HG02885 (cell line): Measurements from ENCODE around the gene C17orf114.

Experiments used
- ATAC-seq: cut with Tn5 transposase; IDR thresholded peaks from one replicate; pipeline ENCODE4 v1.9.1; 2021; ENCODE audit warnings: mild to moderate bottlenecking; ENCODE audit not compliant: unreplicated experiment, poor library complexity

Gene C17orf114

GRCh38 chr17:4802228-4802627 is at the start of gene C17orf114:
TSS of gene C17orf114 (minus strand) at chr17:4802328.
- no peak for ATAC-seq

- ATAC-seq = no peak
These were observed 49.0 kb upstream of the C17orf114 start for GRCh38 chr17:4851084-4851483.

- no peak for ATAC-seq
These were observed 48.1 kb upstream of the C17orf114 start for GRCh38 chr17:4850246-4850645.

- ATAC-seq = no peak
These were observed 46.9 kb upstream of the C17orf114 start for GRCh38 chr17:4849011-4849536.

GRCh38 chr17:4846635-4847390 is 44.7 kb upstream of the C17orf114 start:
- no peak for ATAC-seq

GRCh38 chr17:4845118-4845517 is 43.0 kb upstream of the C17orf114 start:
- ATAC-seq = no peak

- no peak for ATAC-seq
These were observed 41.3 kb upstream of the C17orf114 start for GRCh38 chr17:4843321-4844000.

GRCh38 chr17:4842376-4842775 is 40.2 kb upstream of the C17orf114 start:
- ATAC-seq = no peak

GRCh38 chr17:4840893-4841242 is 38.7 kb upstream of the C17orf114 start:
- ATAC-seq = no peak

GRCh38 chr17:4839965-4840892 is 38.1 kb upstream of the C17orf114 start:
- ATAC-seq = no peak

GRCh38 chr17:4839221-4839620 is 37.1 kb upstream of the C17orf114 start:
- ATAC-seq = no peak

- ATAC-seq = no peak
These were observed 36.2 kb upstream of the C17orf114 start for GRCh38 chr17:4838309-4838785.

GRCh38 chr17:4837471-4838308 is 35.6 kb upstream of the C17orf114 start:
- ATAC-seq = no peak

GRCh38 chr17:4836221-4836620 is 34.1 kb upstream of the C17orf114 start:
- no peak for ATAC-seq

- no peak for ATAC-seq
These were observed 32.5 kb upstream of the C17orf114 start for GRCh38 chr17:4834681-4835020.

GRCh38 chr17:4833941-4834680 is 32.0 kb upstream of the C17orf114 start:
- no peak for ATAC-seq

- ATAC-seq = peak; percentile 91
These were observed 31.2 kb upstream of the C17orf114 start, which contains the start of gene MINK1 for GRCh38 chr17:4833178-4833940. TSS of gene MINK1 (plus strand) at chr17:4833340. CDS start at chr17:4833584, 244 bp downstream.

GRCh38 chr17:4832829-4833177 is 30.7 kb upstream of the C17orf114 start:
- ATAC-seq = peak; percentile 16
